Endothelial cell of umbilical vein (primary cell): Measurements from ENCODE around the gene UNC45A. TPM values are rescaled to one million over a fixed set of nuclear protein-coding genes. Genes with fewer than 3 reads are reported as not detected.

Experiments used
- BruUV-seq: library from RNA; stranded (reverse); fragments of 400-500 nt; replicated peaks from 2 replicates; lab custom pipeline; 2021; lab: Mats Ljungman, UMichigan
- CTCF ChIA-PET: fragments of 300-600, 350-600 bp; sonication (Branson Sonifier 250); formaldehyde crosslinking; loops from one replicate; lab custom pipeline; 2021; ENCODE audit warnings: antibody characterized with exemption, inconsistent platforms; lab: Charles Lee
- POLR2A ChIA-PET: fragments of 300-600, 350-600 bp; sonication (Branson Sonifier 250); formaldehyde crosslinking; loops from one replicate; lab custom pipeline; 2021; ENCODE audit warnings: antibody characterized with exemption, inconsistent platforms; lab: Charles Lee
- DNase-seq: peaks from one replicate; pipeline ENCODE4 v3.0.0-alpha.2; 2011; ENCODE audit warnings: low read depth, low spot score
- FAIRE-seq: peaks from 2 replicates; lab custom pipeline; 2011; peaks lifted over from hg19 to GRCh38; lab: Jason Lieb, UNC
- H2AFZ ChIP-seq: 2 replicates; pipeline ENCODE4 v1.6.0; 2012; ENCODE audit warnings: low read depth, low read length, control low read depth, inconsistent platforms
- H3K27ac ChIP-seq: 2 replicates; pipeline ENCODE4 v1.5.1; 2011; ENCODE audit warnings: low read depth, mild to moderate bottlenecking, control low read depth, low read length, moderate library complexity; ENCODE audit not compliant: insufficient read depth
- H3K27me3 ChIP-seq, 2 experiments: 2 replicates each; pipeline versions ENCODE4 v1.6.0 to v1.6.1; 2011; ENCODE audit warnings: low read length in 2 of 2, mixed read lengths in 1 of 2; ENCODE audit not compliant: control insufficient read depth in 2 of 2, insufficient read depth in 2 of 2
- H3K36me3 ChIP-seq, 2 experiments: 2 replicates in 1 of 2; 3 replicates in 1 of 2; pipeline ENCODE4 v1.5.1; 2011; ENCODE audit warnings: low read length in 2 of 2, mild to moderate bottlenecking in 1 of 2, moderate library complexity in 1 of 2; ENCODE audit not compliant: control insufficient read depth in 2 of 2, insufficient read depth in 2 of 2; ENCODE audit errors: extremely low read depth in 1 of 2
- H3K4me1 ChIP-seq: 3 replicates; pipeline ENCODE4 v1.5.1; 2011; ENCODE audit warnings: mild to moderate bottlenecking, low read length; ENCODE audit not compliant: control insufficient read depth, insufficient read depth; ENCODE audit errors: extremely low read depth
- H3K4me2 ChIP-seq: 2 replicates; pipeline ENCODE4 v1.6.1; 2011; ENCODE audit warnings: low read length, control low read depth, mixed read lengths; ENCODE audit not compliant: insufficient read depth
- H3K4me3 ChIP-seq, 3 experiments: fragments of 200-600 bp in 1 of 3; sonication (generic), shearing (Covaris generic) in 1 of 3; replicated peaks in 1 of 3; 2 replicates each; pipeline ENCODE4 v1.5.1; 2011 to 2016; ENCODE audit warnings: control low read depth in 3 of 3, low read length in 3 of 3, mild to moderate bottlenecking in 2 of 3, inconsistent platforms in 1 of 3, low read depth in 1 of 3, moderate library complexity in 1 of 3; ENCODE audit not compliant: insufficient read depth in 1 of 3
- H3K79me2 ChIP-seq: 2 replicates; pipeline ENCODE4 v1.6.0; 2012; ENCODE audit warnings: low read length, inconsistent platforms; ENCODE audit not compliant: control insufficient read depth, insufficient read depth
- H3K9ac ChIP-seq: replicated peaks from 2 replicates; pipeline ENCODE3; 2011; ENCODE audit warnings: low read length, control low read depth; ENCODE audit not compliant: insufficient read depth; ENCODE audit errors: extremely low read depth
- H3K9me1 ChIP-seq: replicated peaks from 3 replicates; pipeline ENCODE4 v1.6.0; 2011; ENCODE audit warnings: mild to moderate bottlenecking, low read length; ENCODE audit not compliant: control insufficient read depth, insufficient read depth; ENCODE audit errors: extremely low read depth
- H3K9me3 ChIP-seq: replicated peaks from 2 replicates; pipeline ENCODE4 v1.5.1; 2012; ENCODE audit warnings: low read length, inconsistent platforms; ENCODE audit not compliant: control insufficient read depth, insufficient read depth
- H4K20me1 ChIP-seq: replicated peaks from 2 replicates; pipeline ENCODE3; 2011; ENCODE audit warnings: mild to moderate bottlenecking, low read length; ENCODE audit not compliant: control insufficient read depth, insufficient read depth; ENCODE audit errors: extremely low read depth
- CTCF ChIP-seq, 2 donors: IDR thresholded peaks; 1 replicate in 1 of 2; 2 replicates in 1 of 2; pipeline ENCODE4 v1.5.1; 2011; ENCODE audit warnings: low read length in 2 of 2, mild to moderate bottlenecking in 2 of 2, moderate library complexity in 2 of 2, control low read depth in 1 of 2, inconsistent platforms in 1 of 2, low read depth in 1 of 2; ENCODE audit not compliant: insufficient read depth in 1 of 2; ENCODE audit errors: extremely low read depth in 1 of 2
- EZH2 ChIP-seq: IDR thresholded peaks from 2 replicates; pipeline ENCODE4 v1.6.1; 2012; ENCODE audit warnings: borderline replicate concordance, low read depth, mild to moderate bottlenecking, moderate library complexity, low read length, inconsistent platforms; ENCODE audit not compliant: severe bottlenecking
- FOS ChIP-seq: IDR thresholded peaks from 2 replicates; pipeline ENCODE4 v1.6.1; 2011; ENCODE audit warnings: mild to moderate bottlenecking, low read length, moderate library complexity, borderline replicate concordance; ENCODE audit not compliant: insufficient read depth
- GATA2 ChIP-seq: IDR thresholded peaks from 2 replicates; pipeline ENCODE4 v1.7.0; 2011; ENCODE audit warnings: low read depth, mild to moderate bottlenecking, moderate library complexity, mixed read lengths, low read length; ENCODE audit not compliant: insufficient read length, insufficient read depth
- JUN ChIP-seq: IDR thresholded peaks from 2 replicates; pipeline ENCODE4 v1.6.1; 2011; ENCODE audit warnings: borderline replicate concordance, low read depth; ENCODE audit not compliant: insufficient read length, insufficient read depth
- MAX ChIP-seq: IDR thresholded peaks from 2 replicates; pipeline ENCODE4 v1.6.1; 2011; ENCODE audit not compliant: insufficient read depth, insufficient read length
- MYC ChIP-seq: IDR thresholded peaks from one replicate; pipeline ENCODE4 v1.6.1; 2011; ENCODE audit warnings: mild to moderate bottlenecking, low read depth, low read length
- POLR2A ChIP-seq: IDR thresholded peaks from 2 replicates; pipeline ENCODE4 v1.6.1; 2012; ENCODE audit warnings: low read depth, mild to moderate bottlenecking, control low read depth, low read length
- POLR2AphosphoS5 ChIP-seq: IDR thresholded peaks from 2 replicates; pipeline ENCODE4 v1.6.1; 2012; ENCODE audit warnings: low read depth, mild to moderate bottlenecking, control low read depth, low read length, moderate library complexity; ENCODE audit not compliant: insufficient read depth
- dilution Hi-C: fragments of 300-500 bp; cut with MboI; formaldehyde crosslinking; loops from one replicate; pipeline ENCODE4 v1.15.0; 2019; ENCODE audit warnings: low sequenced_read_pairs; ENCODE audit not compliant: extremely low pct_ligation_motif_present
- intact Hi-C: fragments of 100-400 bp; cut with micrococcal nuclease; formaldehyde crosslinking; loops from one replicate; pipeline ENCODE4 v1.10.0; 2022
- polyA plus RNA-seq, 4 experiments: library from polyadenylated mRNA; depleted of rRNA in 3 of 4; stranded (reverse) in 3 of 4; unstranded in 1 of 4; fragments of >200 nt; gene quantifications; 2 replicates each; pipeline versions ENCODE4 v1.2.1 to v1.2.3, GENCODE V29; 2011 to 2012; ENCODE audit warnings: missing spikeins in 1 of 4
- total RNA-seq: library from RNA; stranded (reverse); gene quantifications from 2 replicates; pipeline ENCODE4 v1.2.3, GENCODE V29; 2021

The UNC45A gene
- total and polyA plus RNA-seq, 2 donors (not counting 3 experiments of a cell fraction or from before 2014, with no cell fraction given), result 103 to 106 TPM

GRCh38 chr15:90950676-90951075, 15.6 kb downstream of the UNC45A start:
- no peaks in the 10 kb centered on the region for H3K27me3 ChIP-seq
- intact Hi-C loops, result no loop called here
- TF ChIP-seq JUN (no peak), CTCF (IDR thresholded peaks at IDR 0.05; ENCODE audit: extremely low read depth in 1 of 2, insufficient read depth in 1 of 2, low read depth in 1 of 2, low read length in 2 of 2) (no peak), MYC (no peak), POLR2A (no peak), MAX (no peak), GATA2 (no peak), FOS (no peak), EZH2 (no peak), POLR2AphosphoS5 (no peak)
- ChIA-PET POLR2A (interaction anchor here (0.7 kb wide), 1 partner anchor 32 kb away, joined by 3 read pairs; no protein-coding TSS in a partner anchor), CTCF (interaction anchor here (1.3 kb wide), 1 partner anchor 18 kb away, joined by 3 read pairs; the partner anchor contains the start of gene HDDC3)
- no TSS peak for BruUV-seq
- no peak overlapping the region for H3K27ac ChIP-seq
- dilution Hi-C loops, result no loop called here
- H3K9me3 ChIP-seq, result no peaks in the 10 kb centered on the region
- H3K4me1 ChIP-seq, result peaks cover 16% of the 10 kb centered on the region
- H3K36me3 ChIP-seq, result peaks cover 21 to 61% of the 10 kb centered on the region in 2 experiments
- FAIRE-seq (no peak), DNase-seq (no peak)
- no peak overlapping the region for H3K4me3 ChIP-seq
- no peaks in the 10 kb centered on the region for H4K20me1 ChIP-seq
- no peaks in the 10 kb centered on the region for H3K9me1 ChIP-seq
- H3K9ac ChIP-seq, result no peak overlapping the region
- no peak overlapping the region for H3K4me2 ChIP-seq
- H3K79me2 ChIP-seq, result no peaks in the 10 kb centered on the region
- no peak overlapping the region for H2AFZ ChIP-seq
